Esophagus squamous epithelium (tissue), 4 donors: ENCODE results near the gene ADD3.

ENCODE experiments used
- POLR2A ChIP-seq, 4 donors: fragments of 450-650 bp; IDR thresholded peaks; one replicate each; pipeline ENCODE4 v1.6.1; 2017; ENCODE audit warnings: antibody characterized with exemption in 4 of 4, mild to moderate bottlenecking in 4 of 4, moderate library complexity in 3 of 4
- TF ChIP-seq, protein P1 (sequence below), 6 experiments: fragments of 450-650 bp in 4 of 6; fragments of 200-600 bp in 2 of 6; sonication (generic) in 2 of 6; IDR thresholded peaks; one replicate each; pipeline ENCODE4 v1.5.1; 2016 to 2019; ENCODE audit warnings: antibody characterized with exemption in 6 of 6, mild to moderate bottlenecking in 4 of 6, moderate library complexity in 4 of 6

DNA sequence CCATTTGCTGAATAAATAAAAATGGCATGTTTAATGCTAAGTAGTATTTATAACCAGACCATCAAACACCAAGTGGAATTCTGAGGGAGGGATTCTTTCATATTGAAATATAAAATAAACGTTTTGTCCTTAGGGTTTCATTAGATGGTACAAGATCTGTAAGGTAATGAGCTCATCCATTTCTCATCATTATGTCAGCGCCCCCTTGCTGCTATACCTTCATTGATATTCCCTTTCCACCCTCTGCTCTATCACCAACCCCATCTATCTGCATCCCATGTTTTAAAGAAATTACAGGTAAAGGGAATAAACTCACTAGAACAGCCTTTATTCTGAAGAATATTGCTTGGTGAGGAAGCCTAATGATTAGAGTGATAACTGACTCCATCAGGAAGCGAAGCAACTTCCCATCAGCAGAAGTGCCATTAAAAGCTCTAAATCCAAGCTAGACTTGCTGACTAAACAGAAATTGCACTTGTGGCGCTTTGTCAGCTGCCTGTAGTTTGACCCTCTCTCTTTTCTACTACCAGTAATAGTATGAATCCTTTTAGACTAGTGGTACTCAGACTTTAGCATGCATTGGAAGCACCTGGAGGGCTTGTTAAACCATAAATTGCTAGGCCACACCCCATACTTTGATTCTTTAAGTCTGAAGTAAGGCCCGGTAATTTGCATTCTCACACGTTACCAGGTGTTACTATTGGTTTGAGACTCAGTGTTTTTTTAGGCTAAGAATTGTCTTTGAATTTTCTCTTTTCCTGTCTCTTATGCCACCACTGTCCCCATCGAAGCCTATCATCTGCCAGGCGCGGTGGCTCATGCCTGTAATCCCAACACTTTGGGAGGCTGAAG, 27.5 kb downstream of the ADD3 start:
- TF ChIP-seq, protein P1, sequence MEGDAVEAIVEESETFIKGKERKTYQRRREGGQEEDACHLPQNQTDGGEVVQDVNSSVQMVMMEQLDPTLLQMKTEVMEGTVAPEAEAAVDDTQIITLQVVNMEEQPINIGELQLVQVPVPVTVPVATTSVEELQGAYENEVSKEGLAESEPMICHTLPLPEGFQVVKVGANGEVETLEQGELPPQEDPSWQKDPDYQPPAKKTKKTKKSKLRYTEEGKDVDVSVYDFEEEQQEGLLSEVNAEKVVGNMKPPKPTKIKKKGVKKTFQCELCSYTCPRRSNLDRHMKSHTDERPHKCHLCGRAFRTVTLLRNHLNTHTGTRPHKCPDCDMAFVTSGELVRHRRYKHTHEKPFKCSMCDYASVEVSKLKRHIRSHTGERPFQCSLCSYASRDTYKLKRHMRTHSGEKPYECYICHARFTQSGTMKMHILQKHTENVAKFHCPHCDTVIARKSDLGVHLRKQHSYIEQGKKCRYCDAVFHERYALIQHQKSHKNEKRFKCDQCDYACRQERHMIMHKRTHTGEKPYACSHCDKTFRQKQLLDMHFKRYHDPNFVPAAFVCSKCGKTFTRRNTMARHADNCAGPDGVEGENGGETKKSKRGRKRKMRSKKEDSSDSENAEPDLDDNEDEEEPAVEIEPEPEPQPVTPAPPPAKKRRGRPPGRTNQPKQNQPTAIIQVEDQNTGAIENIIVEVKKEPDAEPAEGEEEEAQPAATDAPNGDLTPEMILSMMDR (IDR thresholded peaks at IDR 0.05), result no peak
- no peak for TF ChIP-seq POLR2A (IDR thresholded peaks at IDR 0.05)
